Activated naive CD4-positive, alpha-beta T cell treated with anti-CD3 and anti-CD28 coated beads, Interleukin-2, amount 10 ng/mL, durations not matched to agents 7 days and 5 days (primary cell): Measurements from ENCODE around the gene AGAP1.

ENCODE experiments used
- CTCF ChIA-PET: fragments of 350-600 bp; sonication (Branson Sonifier 250); formaldehyde crosslinking; loops from one replicate; lab custom pipeline; 2021; ENCODE audit warnings: antibody characterized with exemption; lab: Charles Lee
- DNase-seq: peaks from one replicate; pipeline ENCODE4 v3.0.0-alpha.2; 2020
- H3K27ac Mint-ChIP-seq: one replicate; pipeline ENCODE4 v1.8.0; 2021; ENCODE audit warnings: mild to moderate bottlenecking, moderate library complexity, mixed read lengths
- H3K27me3 Mint-ChIP-seq: one replicate; pipeline ENCODE4 v1.8.0; 2021; ENCODE audit warnings: mild to moderate bottlenecking, mixed read lengths
- H3K36me3 Mint-ChIP-seq: one replicate; pipeline ENCODE4 v1.8.0; 2021; ENCODE audit warnings: mixed read lengths
- H3K4me1 Mint-ChIP-seq: one replicate; pipeline ENCODE4 v1.8.0; 2021; ENCODE audit warnings: mixed read lengths
- H3K4me3 Mint-ChIP-seq: one replicate; pipeline ENCODE4 v1.8.0; 2021; ENCODE audit warnings: mild to moderate bottlenecking, moderate library complexity, mixed read lengths
- H3K9me3 Mint-ChIP-seq: one replicate; pipeline ENCODE4 v1.8.0; 2021; ENCODE audit warnings: mixed read lengths

Gene AGAP1

GRCh38 chr2:235692671-235693171 lies 198.9 kb downstream of the AGAP1 start:
- H3K9me3 Mint-ChIP-seq: no peaks in the 10 kb centered on the region
- no peaks in the 10 kb centered on the region for H3K36me3 Mint-ChIP-seq
- no peaks in the 10 kb centered on the region for H3K27me3 Mint-ChIP-seq
- CTCF ChIA-PET: no interaction called here
- H3K4me1 Mint-ChIP-seq: no peaks in the 10 kb centered on the region
- DNase-seq: no peak
- no peak overlapping the region for H3K4me3 Mint-ChIP-seq
- H3K27ac Mint-ChIP-seq: no peak overlapping the region

DNA sequence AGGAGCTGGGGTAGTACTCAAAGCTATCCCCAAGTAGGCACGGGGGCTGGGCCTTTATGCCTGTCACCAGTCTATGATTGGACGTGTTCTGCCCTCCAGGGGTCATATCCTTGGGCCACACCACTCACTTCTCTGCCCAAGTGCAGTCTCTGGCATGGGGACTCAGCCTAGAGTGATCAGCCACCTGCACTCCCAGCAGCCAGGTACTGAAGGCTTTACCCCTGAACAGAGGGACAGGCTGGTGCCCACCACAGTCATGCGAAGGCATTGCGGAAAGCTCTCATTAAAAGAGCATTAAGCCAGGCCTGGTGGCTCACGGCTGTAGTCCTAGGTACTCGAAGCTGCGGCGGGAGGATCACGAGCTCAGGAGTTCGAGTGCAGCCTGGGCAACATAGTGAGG lies 199.4 kb downstream of the AGAP1 start:
- CTCF ChIA-PET: no interaction called here
- Mint-ChIP-seq H3K9me3 (no peaks in the 10 kb centered on the region), H3K36me3 (no peaks in the 10 kb centered on the region), H3K4me3 (no peak overlapping the region), H3K4me1 (no peaks in the 10 kb centered on the region), H3K27me3 (no peaks in the 10 kb centered on the region), H3K27ac (no peak overlapping the region)
- no peak for DNase-seq

GRCh38 chr2:235694721-235695601 lies 201.1 kb downstream of the AGAP1 start:
- no peak overlapping the region for H3K27ac Mint-ChIP-seq
- CTCF ChIA-PET: no interaction called here
- H3K4me3 Mint-ChIP-seq: no peak overlapping the region
- no peaks in the 10 kb centered on the region for H3K9me3 Mint-ChIP-seq
- no peaks in the 10 kb centered on the region for H3K27me3 Mint-ChIP-seq
- DNase-seq: no peak
- no peaks in the 10 kb centered on the region for H3K36me3 Mint-ChIP-seq
- H3K4me1 Mint-ChIP-seq: no peaks in the 10 kb centered on the region

- no peaks in the 10 kb centered on the region for H3K4me1 Mint-ChIP-seq
- H3K9me3 Mint-ChIP-seq: no peaks in the 10 kb centered on the region
- no peak overlapping the region for H3K4me3 Mint-ChIP-seq
- no peak overlapping the region for H3K27ac Mint-ChIP-seq
- H3K27me3 Mint-ChIP-seq: no peaks in the 10 kb centered on the region
- H3K36me3 Mint-ChIP-seq: no peaks in the 10 kb centered on the region
- DNase-seq: no peak
- CTCF ChIA-PET: no interaction called here
Observed at GRCh38 chr2:235695602-235695895, 201.7 kb downstream of the AGAP1 start.

DNA sequence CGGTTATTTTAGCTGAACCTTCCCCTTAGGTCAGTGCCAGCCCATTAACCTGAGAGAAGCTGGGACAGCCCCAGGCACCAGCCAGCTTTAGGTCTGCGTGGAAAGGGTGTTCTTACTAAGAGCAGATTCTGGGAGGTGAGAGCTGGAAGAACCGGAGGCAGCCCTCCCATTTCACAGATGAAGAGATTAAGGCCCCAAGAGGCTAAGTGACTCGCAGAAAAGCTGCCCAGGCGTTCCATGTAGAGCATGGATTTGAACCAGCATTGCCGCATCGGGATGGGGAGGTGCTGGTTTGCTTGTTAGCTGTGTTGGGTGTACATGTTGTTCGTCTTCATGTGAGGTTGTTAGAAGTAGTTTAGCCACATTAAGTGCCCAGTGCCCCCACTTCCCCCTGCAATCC lies 203.2 kb downstream of the AGAP1 start:
- no peak overlapping the region for H3K27ac Mint-ChIP-seq
- CTCF ChIA-PET: no interaction called here
- DNase-seq: no peak
- H3K27me3 Mint-ChIP-seq: peaks cover 5% of the 10 kb centered on the region
- no peaks in the 10 kb centered on the region for H3K4me1 Mint-ChIP-seq
- H3K9me3 Mint-ChIP-seq: no peaks in the 10 kb centered on the region
- no peak overlapping the region for H3K4me3 Mint-ChIP-seq
- no peaks in the 10 kb centered on the region for H3K36me3 Mint-ChIP-seq

DNA sequence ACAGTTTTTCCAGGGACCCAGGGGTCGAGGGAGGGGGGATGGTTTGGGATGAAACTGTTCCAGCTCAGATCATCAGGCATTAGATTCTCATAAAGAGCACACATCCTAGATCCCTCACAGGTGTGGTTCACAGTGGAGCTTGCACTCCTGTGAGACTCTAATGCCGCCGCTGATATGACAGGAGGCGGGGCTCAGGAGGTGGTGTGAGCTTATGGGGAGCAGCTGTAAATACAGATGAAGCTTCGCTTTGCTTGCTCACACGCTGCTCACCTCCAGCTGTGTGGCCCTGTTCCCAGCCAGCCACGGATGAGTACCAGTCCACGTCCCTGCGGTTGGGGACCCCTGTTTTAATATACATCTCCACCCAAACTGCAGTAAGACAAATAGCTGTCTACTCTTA lies 204.2 kb downstream of the AGAP1 start:
- Mint-ChIP-seq H3K27me3 (peaks cover 5% of the 10 kb centered on the region), H3K36me3 (no peaks in the 10 kb centered on the region), H3K9me3 (no peaks in the 10 kb centered on the region), H3K4me1 (no peaks in the 10 kb centered on the region), H3K4me3 (no peak overlapping the region), H3K27ac (no peak overlapping the region)
- CTCF ChIA-PET: interaction anchor here (1.1 kb wide), 1 partner anchor 48 kb away, joined by 3 read pairs; no protein-coding TSS in a partner anchor
- DNase-seq: no peak

DNA sequence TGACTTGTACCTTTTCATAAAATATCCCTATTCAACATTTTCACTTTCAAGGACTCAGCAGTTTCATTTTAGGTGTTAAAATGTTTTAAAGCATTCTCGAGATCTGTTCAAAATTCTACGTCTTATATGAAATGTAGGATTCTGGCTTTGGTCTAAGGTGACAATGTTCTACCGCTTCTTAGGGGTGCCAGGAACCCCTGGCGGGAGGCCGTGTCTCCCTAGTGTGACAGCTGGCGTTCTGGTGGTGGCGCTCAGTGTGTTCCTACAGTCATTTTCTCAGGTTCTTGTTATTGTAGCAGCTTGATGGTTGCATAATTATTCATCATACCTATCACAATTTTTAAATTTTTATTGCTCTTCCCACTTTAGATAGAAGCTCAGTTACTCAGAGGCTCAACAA lies 204.6 kb downstream of the AGAP1 start:
- CTCF ChIA-PET: interaction anchor here (1.1 kb wide), 1 partner anchor 47 kb away, joined by 3 read pairs; no protein-coding TSS in a partner anchor
- H3K4me3 Mint-ChIP-seq: no peak overlapping the region
- no peak overlapping the region for H3K27ac Mint-ChIP-seq
- DNase-seq: no peak
- no peaks in the 10 kb centered on the region for H3K36me3 Mint-ChIP-seq
- H3K27me3 Mint-ChIP-seq: peaks cover 5% of the 10 kb centered on the region
- no peaks in the 10 kb centered on the region for H3K4me1 Mint-ChIP-seq
- H3K9me3 Mint-ChIP-seq: no peaks in the 10 kb centered on the region

DNA sequence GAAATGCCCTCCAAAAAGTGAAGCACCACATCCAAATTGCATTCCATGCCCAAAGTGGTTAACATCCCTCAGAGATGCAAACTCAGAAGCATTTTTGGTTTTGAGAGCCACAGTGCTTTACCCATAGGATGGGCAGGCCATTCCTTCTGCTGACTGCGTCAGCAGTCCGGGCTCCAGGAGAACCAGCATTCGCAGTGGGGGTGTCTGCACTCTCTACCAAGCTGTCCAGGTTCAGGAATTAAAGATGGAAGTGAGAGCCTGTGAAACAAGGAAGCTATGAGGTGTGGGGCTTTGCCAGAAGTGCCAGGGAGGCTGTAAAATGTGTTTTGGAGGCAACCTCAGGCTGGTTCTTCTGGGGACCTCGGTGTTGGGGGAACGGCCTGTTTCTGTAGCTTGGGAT lies 205.7 kb downstream of the AGAP1 start:
- no peak overlapping the region for H3K4me3 Mint-ChIP-seq
- no peak for DNase-seq
- H3K36me3 Mint-ChIP-seq: no peaks in the 10 kb centered on the region
- CTCF ChIA-PET: no interaction called here
- peaks cover 5% of the 10 kb centered on the region for H3K27me3 Mint-ChIP-seq
- no peaks in the 10 kb centered on the region for H3K9me3 Mint-ChIP-seq
- no peak overlapping the region for H3K27ac Mint-ChIP-seq
- H3K4me1 Mint-ChIP-seq: no peaks in the 10 kb centered on the region

DNA sequence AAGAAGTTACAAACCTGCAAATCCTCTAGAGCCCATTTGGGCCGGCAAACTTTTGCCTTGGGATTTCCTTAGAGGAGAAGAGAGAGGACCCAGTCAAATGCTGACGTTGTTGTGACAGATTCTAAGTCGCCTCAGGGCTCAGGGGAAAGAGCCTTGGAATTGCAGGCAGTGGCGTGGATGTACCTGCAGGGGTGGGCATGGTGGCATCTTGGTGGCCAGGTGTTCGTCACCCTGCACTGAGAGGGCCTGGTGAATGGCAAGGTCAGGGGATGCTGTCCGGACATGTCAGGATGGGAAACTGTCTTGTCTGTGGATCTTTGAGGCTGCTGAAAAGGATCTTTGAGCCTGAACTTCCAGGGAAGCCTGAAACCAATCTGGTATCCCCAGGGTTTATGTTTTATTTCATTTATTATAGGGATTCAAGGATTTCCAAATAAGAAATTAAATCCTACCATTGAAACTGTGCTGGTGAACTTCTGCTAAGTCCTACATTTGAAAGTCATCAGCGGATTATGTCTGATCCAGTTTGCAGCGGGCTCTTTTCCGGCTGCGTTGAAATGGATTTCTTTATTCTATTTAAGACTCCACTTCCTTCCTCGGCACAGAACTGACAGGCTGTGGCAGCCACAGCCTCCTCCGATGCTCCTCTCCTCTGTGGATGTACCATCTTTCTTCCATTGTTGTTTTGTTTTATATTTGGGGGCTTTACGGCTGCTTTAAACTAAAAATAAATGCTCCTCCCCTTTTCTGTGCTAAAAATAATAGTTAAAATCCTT lies 207.6 kb downstream of the AGAP1 start:
- Mint-ChIP-seq H3K4me3 (no peak overlapping the region), H3K27ac (no peak overlapping the region), H3K4me1 (no peaks in the 10 kb centered on the region), H3K27me3 (peaks cover 5% of the 10 kb centered on the region), H3K9me3 (no peaks in the 10 kb centered on the region), H3K36me3 (no peaks in the 10 kb centered on the region)
- no peak for DNase-seq
- CTCF ChIA-PET: no interaction called here

DNA sequence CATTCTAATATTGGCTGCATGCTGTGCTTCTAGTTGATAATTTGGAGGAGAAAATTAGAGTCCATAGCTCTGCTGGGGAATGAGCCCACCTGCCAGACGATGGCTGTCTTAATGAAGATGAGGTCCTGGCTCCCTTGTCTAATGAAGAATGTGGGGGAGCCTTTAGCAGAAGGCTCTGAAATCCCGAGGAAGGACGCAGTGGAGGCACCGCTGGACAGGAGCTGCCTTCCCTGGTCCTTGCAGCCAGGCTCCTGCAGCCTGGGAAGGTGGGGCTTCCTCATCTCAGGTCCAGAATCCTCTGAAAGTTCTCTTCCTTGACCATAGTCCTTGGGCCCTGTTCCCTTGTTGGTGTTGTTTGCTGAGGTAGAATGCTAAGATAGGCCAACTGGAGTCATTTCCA lies 208.3 kb downstream of the AGAP1 start:
- Mint-ChIP-seq H3K27ac (no peak overlapping the region), H3K36me3 (no peaks in the 10 kb centered on the region), H3K27me3 (peaks cover 5% of the 10 kb centered on the region), H3K4me1 (no peaks in the 10 kb centered on the region), H3K9me3 (no peaks in the 10 kb centered on the region), H3K4me3 (no peak overlapping the region)
- CTCF ChIA-PET: no interaction called here
- no peak for DNase-seq

DNA sequence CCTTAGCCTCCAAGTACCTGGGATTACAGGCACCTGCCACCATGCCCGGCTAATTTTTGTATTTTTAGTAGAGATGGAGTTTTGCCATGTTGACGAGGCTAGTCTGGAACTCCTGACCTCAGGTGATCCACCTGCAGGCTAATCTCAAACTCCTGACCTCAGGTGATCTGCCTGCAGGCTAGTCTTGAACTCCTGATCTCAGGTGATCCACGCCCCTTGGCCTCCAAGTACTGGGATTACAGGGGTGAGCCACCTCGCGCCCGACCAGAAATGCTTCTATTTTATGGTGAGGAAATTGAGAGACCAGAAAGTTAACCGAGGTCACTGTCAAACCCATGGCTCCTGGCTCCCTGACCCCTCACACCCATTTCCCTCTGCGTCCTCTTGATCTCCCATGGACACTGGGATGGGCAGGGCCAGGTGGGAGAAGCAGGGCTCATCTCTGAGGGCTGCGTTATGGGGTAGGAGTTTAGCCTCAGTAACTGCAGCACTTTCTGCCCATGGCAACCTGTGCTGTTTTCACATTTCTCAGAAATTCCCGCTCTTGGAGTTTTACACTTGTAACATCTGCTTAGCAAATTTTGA lies 210.0 kb downstream of the AGAP1 start:
- CTCF ChIA-PET: no interaction called here
- H3K27ac Mint-ChIP-seq: no peak overlapping the region
- H3K27me3 Mint-ChIP-seq: peaks cover 5% of the 10 kb centered on the region

DNA sequence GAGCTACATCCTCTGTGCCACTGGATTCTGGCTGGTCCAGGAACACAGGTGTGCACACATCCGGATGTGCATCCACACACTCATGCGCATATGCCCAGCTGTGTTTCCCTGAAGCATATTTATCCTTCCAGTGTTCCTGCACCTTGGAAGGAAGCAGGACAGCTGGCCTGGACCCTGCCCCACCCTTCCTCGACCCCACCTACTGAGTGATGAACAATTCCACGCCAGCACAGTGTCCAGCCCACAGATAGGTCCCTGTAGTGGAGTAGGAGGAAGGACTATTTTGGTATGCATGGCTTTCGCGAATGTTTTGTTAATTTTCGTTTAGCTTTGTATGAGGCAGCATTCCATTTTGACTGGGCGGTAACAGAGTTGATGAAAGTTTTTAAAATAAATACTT lies 211.5 kb downstream of the AGAP1 start:
- CTCF ChIA-PET: no interaction called here
- H3K9me3 Mint-ChIP-seq: no peaks in the 10 kb centered on the region
- no peak for DNase-seq
- H3K36me3 Mint-ChIP-seq: no peaks in the 10 kb centered on the region
- no peaks in the 10 kb centered on the region for H3K4me1 Mint-ChIP-seq
- no peak overlapping the region for H3K4me3 Mint-ChIP-seq
- no peak overlapping the region for H3K27ac Mint-ChIP-seq
- peaks cover 5% of the 10 kb centered on the region for H3K27me3 Mint-ChIP-seq

More for the DNA sequence above, 210.0 kb downstream of the AGAP1 start:
- no peak for DNase-seq
- H3K4me3 Mint-ChIP-seq: no peak overlapping the region
- no peaks in the 10 kb centered on the region for H3K9me3 Mint-ChIP-seq
- no peaks in the 10 kb centered on the region for H3K36me3 Mint-ChIP-seq
- H3K4me1 Mint-ChIP-seq: no peaks in the 10 kb centered on the region

GRCh38 chr2:235706506-235706905 lies 212.7 kb downstream of the AGAP1 start:
- Mint-ChIP-seq H3K4me3 (no peak overlapping the region), H3K27ac (no peak overlapping the region), H3K36me3 (no peaks in the 10 kb centered on the region), H3K9me3 (no peaks in the 10 kb centered on the region), H3K27me3 (no peaks in the 10 kb centered on the region), H3K4me1 (no peaks in the 10 kb centered on the region)
- CTCF ChIA-PET: no interaction called here
- no peak for DNase-seq

DNA sequence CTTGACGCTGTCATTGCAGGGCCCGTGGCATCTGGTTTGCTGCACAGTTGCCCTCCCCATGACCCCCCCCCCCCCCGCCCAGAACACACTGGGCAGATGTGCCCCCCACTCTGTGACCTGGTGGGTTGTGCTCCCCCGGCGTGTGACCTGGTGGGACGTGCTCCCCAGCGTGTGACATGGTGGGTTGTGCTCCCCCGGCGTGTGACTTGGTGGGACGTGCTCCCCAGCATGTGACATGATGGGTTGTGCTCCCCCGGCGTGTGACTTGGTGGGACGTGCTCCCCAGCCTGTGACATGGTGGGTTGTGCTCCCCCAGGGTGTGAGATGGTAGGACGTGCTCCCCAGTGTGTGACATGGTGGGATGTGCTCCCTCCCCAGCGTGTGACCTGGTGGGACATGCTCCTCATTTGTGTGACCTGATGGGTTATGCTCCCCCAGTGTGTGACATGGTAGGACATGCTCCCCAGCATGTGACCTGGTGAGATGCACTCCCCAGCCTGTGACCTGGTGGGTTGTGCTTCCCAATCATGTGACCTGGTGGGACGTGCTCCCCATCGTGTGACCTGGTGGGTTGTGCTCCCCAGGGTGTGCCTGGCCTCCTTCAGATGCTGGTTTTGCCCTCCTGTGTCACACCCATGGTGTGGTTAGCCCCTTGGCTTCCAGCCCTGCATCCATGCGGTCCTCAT lies 213.7 kb downstream of the AGAP1 start:
- Mint-ChIP-seq H3K9me3 (no peaks in the 10 kb centered on the region), H3K4me3 (no peak overlapping the region), H3K27me3 (no peaks in the 10 kb centered on the region), H3K27ac (no peak overlapping the region), H3K4me1 (no peaks in the 10 kb centered on the region), H3K36me3 (no peaks in the 10 kb centered on the region)
- DNase-seq: no peak
- CTCF ChIA-PET: no interaction called here
